Endothelial cell of umbilical vein (primary cell): ENCODE results near the gene DPP6. TPM values are rescaled to one million over a fixed set of nuclear protein-coding genes. Genes with fewer than 3 reads are reported as not detected.

ENCODE experiments used
- BruUV-seq: library from RNA; stranded (reverse); fragments of 400-500 nt; replicated peaks from 2 replicates; lab custom pipeline; 2021; lab: Mats Ljungman, UMichigan
- CTCF ChIA-PET: fragments of 300-600, 350-600 bp; sonication (Branson Sonifier 250); formaldehyde crosslinking; loops from one replicate; lab custom pipeline; 2021; ENCODE audit warnings: antibody characterized with exemption, inconsistent platforms; lab: Charles Lee
- POLR2A ChIA-PET: fragments of 300-600, 350-600 bp; sonication (Branson Sonifier 250); formaldehyde crosslinking; loops from one replicate; lab custom pipeline; 2021; ENCODE audit warnings: antibody characterized with exemption, inconsistent platforms; lab: Charles Lee
- DNase-seq: peaks from one replicate; pipeline ENCODE4 v3.0.0-alpha.2; 2011; ENCODE audit warnings: low read depth, low spot score
- FAIRE-seq: peaks from 2 replicates; lab custom pipeline; 2011; peaks lifted over from hg19 to GRCh38; lab: Jason Lieb, UNC
- H2AFZ ChIP-seq: 2 replicates; pipeline ENCODE4 v1.6.0; 2012; ENCODE audit warnings: low read depth, low read length, control low read depth, inconsistent platforms
- H3K27ac ChIP-seq: 2 replicates; pipeline ENCODE4 v1.5.1; 2011; ENCODE audit warnings: low read depth, mild to moderate bottlenecking, control low read depth, low read length, moderate library complexity; ENCODE audit not compliant: insufficient read depth
- H3K27me3 ChIP-seq, 2 experiments: 2 replicates each; pipeline versions ENCODE4 v1.6.0 to v1.6.1; 2011; ENCODE audit warnings: low read length in 2 of 2, mixed read lengths in 1 of 2; ENCODE audit not compliant: control insufficient read depth in 2 of 2, insufficient read depth in 2 of 2
- H3K36me3 ChIP-seq, 2 experiments: 2 replicates in 1 of 2; 3 replicates in 1 of 2; pipeline ENCODE4 v1.5.1; 2011; ENCODE audit warnings: low read length in 2 of 2, mild to moderate bottlenecking in 1 of 2, moderate library complexity in 1 of 2; ENCODE audit not compliant: control insufficient read depth in 2 of 2, insufficient read depth in 2 of 2; ENCODE audit errors: extremely low read depth in 1 of 2
- H3K4me1 ChIP-seq: 3 replicates; pipeline ENCODE4 v1.5.1; 2011; ENCODE audit warnings: mild to moderate bottlenecking, low read length; ENCODE audit not compliant: control insufficient read depth, insufficient read depth; ENCODE audit errors: extremely low read depth
- H3K4me2 ChIP-seq: 2 replicates; pipeline ENCODE4 v1.6.1; 2011; ENCODE audit warnings: low read length, control low read depth, mixed read lengths; ENCODE audit not compliant: insufficient read depth
- H3K4me3 ChIP-seq, 3 experiments: fragments of 200-600 bp in 1 of 3; sonication (generic), shearing (Covaris generic) in 1 of 3; replicated peaks in 1 of 3; 2 replicates each; pipeline ENCODE4 v1.5.1; 2011 to 2016; ENCODE audit warnings: control low read depth in 3 of 3, low read length in 3 of 3, mild to moderate bottlenecking in 2 of 3, inconsistent platforms in 1 of 3, low read depth in 1 of 3, moderate library complexity in 1 of 3; ENCODE audit not compliant: insufficient read depth in 1 of 3
- H3K79me2 ChIP-seq: 2 replicates; pipeline ENCODE4 v1.6.0; 2012; ENCODE audit warnings: low read length, inconsistent platforms; ENCODE audit not compliant: control insufficient read depth, insufficient read depth
- H3K9ac ChIP-seq: replicated peaks from 2 replicates; pipeline ENCODE3; 2011; ENCODE audit warnings: low read length, control low read depth; ENCODE audit not compliant: insufficient read depth; ENCODE audit errors: extremely low read depth
- H3K9me1 ChIP-seq: replicated peaks from 3 replicates; pipeline ENCODE4 v1.6.0; 2011; ENCODE audit warnings: mild to moderate bottlenecking, low read length; ENCODE audit not compliant: control insufficient read depth, insufficient read depth; ENCODE audit errors: extremely low read depth
- H3K9me3 ChIP-seq: replicated peaks from 2 replicates; pipeline ENCODE4 v1.5.1; 2012; ENCODE audit warnings: low read length, inconsistent platforms; ENCODE audit not compliant: control insufficient read depth, insufficient read depth
- H4K20me1 ChIP-seq: replicated peaks from 2 replicates; pipeline ENCODE3; 2011; ENCODE audit warnings: mild to moderate bottlenecking, low read length; ENCODE audit not compliant: control insufficient read depth, insufficient read depth; ENCODE audit errors: extremely low read depth
- CTCF ChIP-seq, 2 donors: IDR thresholded peaks; 1 replicate in 1 of 2; 2 replicates in 1 of 2; pipeline ENCODE4 v1.5.1; 2011; ENCODE audit warnings: low read length in 2 of 2, mild to moderate bottlenecking in 2 of 2, moderate library complexity in 2 of 2, control low read depth in 1 of 2, inconsistent platforms in 1 of 2, low read depth in 1 of 2; ENCODE audit not compliant: insufficient read depth in 1 of 2; ENCODE audit errors: extremely low read depth in 1 of 2
- EZH2 ChIP-seq: IDR thresholded peaks from 2 replicates; pipeline ENCODE4 v1.6.1; 2012; ENCODE audit warnings: borderline replicate concordance, low read depth, mild to moderate bottlenecking, moderate library complexity, low read length, inconsistent platforms; ENCODE audit not compliant: severe bottlenecking
- FOS ChIP-seq: IDR thresholded peaks from 2 replicates; pipeline ENCODE4 v1.6.1; 2011; ENCODE audit warnings: mild to moderate bottlenecking, low read length, moderate library complexity, borderline replicate concordance; ENCODE audit not compliant: insufficient read depth
- GATA2 ChIP-seq: IDR thresholded peaks from 2 replicates; pipeline ENCODE4 v1.7.0; 2011; ENCODE audit warnings: low read depth, mild to moderate bottlenecking, moderate library complexity, mixed read lengths, low read length; ENCODE audit not compliant: insufficient read length, insufficient read depth
- JUN ChIP-seq: IDR thresholded peaks from 2 replicates; pipeline ENCODE4 v1.6.1; 2011; ENCODE audit warnings: borderline replicate concordance, low read depth; ENCODE audit not compliant: insufficient read length, insufficient read depth
- MYC ChIP-seq: IDR thresholded peaks from one replicate; pipeline ENCODE4 v1.6.1; 2011; ENCODE audit warnings: mild to moderate bottlenecking, low read depth, low read length
- POLR2AphosphoS5 ChIP-seq: IDR thresholded peaks from 2 replicates; pipeline ENCODE4 v1.6.1; 2012; ENCODE audit warnings: low read depth, mild to moderate bottlenecking, control low read depth, low read length, moderate library complexity; ENCODE audit not compliant: insufficient read depth
- dilution Hi-C: fragments of 300-500 bp; cut with MboI; formaldehyde crosslinking; loops from one replicate; pipeline ENCODE4 v1.15.0; 2019; ENCODE audit warnings: low sequenced_read_pairs; ENCODE audit not compliant: extremely low pct_ligation_motif_present
- intact Hi-C: fragments of 100-400 bp; cut with micrococcal nuclease; formaldehyde crosslinking; loops from one replicate; pipeline ENCODE4 v1.10.0; 2022
- polyA plus RNA-seq, 4 experiments: library from polyadenylated mRNA; depleted of rRNA in 3 of 4; stranded (reverse) in 3 of 4; unstranded in 1 of 4; fragments of >200 nt; gene quantifications; 2 replicates each; pipeline versions ENCODE4 v1.2.1 to v1.2.3, GENCODE V29; 2011 to 2012; ENCODE audit warnings: missing spikeins in 1 of 4
- total RNA-seq: library from RNA; stranded (reverse); gene quantifications from 2 replicates; pipeline ENCODE4 v1.2.3, GENCODE V29; 2021

DPP6 gene
- total and polyA plus RNA-seq, 2 donors (not counting 3 experiments of a cell fraction or from before 2014, with no cell fraction given), result not detected

- CTCF ChIA-PET, result no interaction called here
- TF ChIP-seq FOS (no peak), JUN (no peak), POLR2AphosphoS5 (no peak), EZH2 (no peak), GATA2 (no peak), MYC (no peak), CTCF (IDR thresholded peaks at IDR 0.05; ENCODE audit: extremely low read depth in 1 of 2, insufficient read depth in 1 of 2, low read depth in 1 of 2, low read length in 2 of 2) (no peak)
- dilution Hi-C loops, result no loop called here
- no peaks in the 10 kb centered on the region for H3K4me1 ChIP-seq
- no peaks in the 10 kb centered on the region for H3K9me1 ChIP-seq
- H3K79me2 ChIP-seq, result no peaks in the 10 kb centered on the region
- H3K9me3 ChIP-seq, result peaks cover 6% of the 10 kb centered on the region
- intact Hi-C loops, result no loop called here
- BruUV-seq, result no TSS peak
- FAIRE-seq (no peak), DNase-seq (no peak)
- no peak overlapping the region for H3K4me2 ChIP-seq
- no peaks in the 10 kb centered on the region for H3K27me3 ChIP-seq
- H3K36me3 ChIP-seq, result no peaks in the 10 kb centered on the region
- H3K9ac ChIP-seq, result no peak overlapping the region
- no peak overlapping the region for H2AFZ ChIP-seq
- H3K27ac ChIP-seq, result no peak overlapping the region
- no peak overlapping the region for H3K4me3 ChIP-seq
- POLR2A ChIA-PET, result no interaction called here
- no peaks in the 10 kb centered on the region for H4K20me1 ChIP-seq
Measured at GRCh38 chr7:154649434-154649833, 597.2 kb downstream of the DPP6 start.
